SK-N-SH (cell line): ENCODE results near the gene LRP1. TPM values are rescaled to one million over a fixed set of nuclear protein-coding genes. Genes with fewer than 3 reads are reported as not detected.

Experiments used
- CTCF ChIA-PET: fragments of 300-600, 350-600 bp; formaldehyde crosslinking; extraction: SDS; loops from one replicate; lab custom pipeline; 2021; lab: Yijun Ruan, JAX
- POLR2A ChIA-PET: fragments of 350-600 bp; sonication (Branson Sonifier 250); formaldehyde crosslinking; extraction: SDS; loops from one replicate; lab custom pipeline; 2020; ENCODE audit warnings: antibody characterized with exemption, inconsistent platforms; lab: Yijun Ruan, JAX
- DNase-seq: peaks from one replicate; pipeline ENCODE4 v3.0.0; 2012
- H2AFZ ChIP-seq: fragments of 200-600 bp; sonication (generic); 2 replicates; pipeline ENCODE4 v1.8.1; 2016; ENCODE audit warnings: antibody characterized with exemption, mild to moderate bottlenecking, low read depth
- H3F3A ChIP-seq: fragments of 200-600 bp; sonication (generic); replicated peaks from 2 replicates; pipeline ENCODE3; 2016; ENCODE audit warnings: antibody characterized with exemption, mild to moderate bottlenecking; ENCODE audit not compliant: insufficient read depth
- H3K27ac ChIP-seq, 2 experiments: fragments of 200-500 bp in 1 of 2; fragments of 200-600 bp in 1 of 2; sonication (Bioruptor generic) in 1 of 2; sonication (generic), shearing (Covaris generic) in 1 of 2; 2 replicates each; pipeline versions ENCODE4 v1.5.1 to v1.6.1; 2014 to 2016; ENCODE audit warnings: low read depth in 2 of 2, inconsistent platforms in 1 of 2, low read length in 1 of 2, mild to moderate bottlenecking in 1 of 2, mixed read lengths in 1 of 2
- H3K27me3 ChIP-seq: fragments of 200-600 bp; sonication (generic), shearing (Covaris generic); 2 replicates; pipeline ENCODE4 v1.6.1; 2016; ENCODE audit warnings: mixed run types; ENCODE audit not compliant: insufficient read depth
- H3K36me3 ChIP-seq, 2 experiments: fragments of 200-500 bp in 1 of 2; fragments of 200-600 bp in 1 of 2; sonication (Bioruptor generic) in 1 of 2; sonication (generic) in 1 of 2; replicated peaks in 1 of 2; 2 replicates each; pipeline versions ENCODE3 to v1.5.1; 2014 to 2016; ENCODE audit warnings: low read length in 1 of 2, mild to moderate bottlenecking in 1 of 2; ENCODE audit not compliant: insufficient read depth in 2 of 2, control insufficient read depth in 1 of 2
- H3K4me1 ChIP-seq, 2 experiments: fragments of 200-500 bp in 1 of 2; fragments of 200-600 bp in 1 of 2; sonication (Bioruptor generic) in 1 of 2; sonication (generic), shearing (Covaris generic) in 1 of 2; 2 replicates each; pipeline versions ENCODE4 v1.5.1 to v1.6.1; 2014 to 2016; ENCODE audit warnings: low read depth in 1 of 2, low read length in 1 of 2, mixed run types in 1 of 2; ENCODE audit not compliant: insufficient read depth in 2 of 2, control insufficient read depth in 1 of 2
- H3K4me2 ChIP-seq: fragments of 200-600 bp; sonication (generic), shearing (Covaris generic); 2 replicates; pipeline ENCODE4 v1.6.1; 2017; ENCODE audit warnings: mixed run types
- H3K4me3 ChIP-seq, 2 experiments: fragments of 200-500 bp in 1 of 2; fragments of 200-600 bp in 1 of 2; sonication (Bioruptor generic) in 1 of 2; sonication (generic), shearing (Covaris generic) in 1 of 2; 2 replicates each; pipeline versions ENCODE4 v1.5.1 to v1.8.1; 2014 to 2016; ENCODE audit warnings: low read depth in 2 of 2, inconsistent platforms in 1 of 2, low read length in 1 of 2, mild to moderate bottlenecking in 1 of 2, mixed read lengths in 1 of 2, moderate library complexity in 1 of 2
- H3K79me2 ChIP-seq: fragments of 200-600 bp; sonication (generic); 2 replicates; pipeline ENCODE4 v1.8.1; 2017; ENCODE audit warnings: mild to moderate bottlenecking; ENCODE audit not compliant: insufficient read depth
- H3K9ac ChIP-seq: fragments of 200-600 bp; sonication (generic); 2 replicates; pipeline ENCODE4 v1.6.1; 2017; ENCODE audit warnings: mixed run types
- H3K9me2 ChIP-seq: fragments of 200-600 bp; sonication (generic); 2 replicates; pipeline ENCODE4 v1.6.1; 2017; ENCODE audit warnings: mixed run types
- H3K9me3 ChIP-seq: fragments of 200-600 bp; sonication (generic); 2 replicates; pipeline ENCODE4 v1.6.1; 2017; ENCODE audit warnings: mixed run types, mild to moderate bottlenecking, moderate library complexity
- H4K20me1 ChIP-seq: fragments of 200-600 bp; sonication (generic); 2 replicates; pipeline ENCODE4 v1.6.1; 2017; ENCODE audit warnings: mild to moderate bottlenecking, mixed run types; ENCODE audit not compliant: insufficient read depth
- CHD2 ChIP-seq: fragments of 150-350 bp; IDR thresholded peaks from 2 replicates; pipeline ENCODE4 v1.6.1; 2018; ENCODE audit warnings: low read length; ENCODE audit not compliant: partially characterized antibody
- CTCF ChIP-seq: fragments of 200-600 bp; sonication (generic); IDR thresholded peaks from 2 replicates; pipeline ENCODE4 v1.6.1; 2017; ENCODE audit warnings: antibody characterized with exemption, mild to moderate bottlenecking, moderate library complexity
- GATA2 ChIP-seq: sonication (generic); formaldehyde crosslinking; IDR thresholded peaks from 2 replicates; pipeline ENCODE4 v1.5.0; 2020; ENCODE audit warnings: mild to moderate bottlenecking, missing genetic modification reagents
- MXI1 ChIP-seq: IDR thresholded peaks from 2 replicates; pipeline ENCODE4 v1.6.1; 2012; ENCODE audit warnings: mild to moderate bottlenecking, low read depth, low read length, improper control_type of control experiment
- NFIC ChIP-seq: IDR thresholded peaks from 2 replicates; pipeline ENCODE4 v1.4.0; 2012; ENCODE audit warnings: borderline replicate concordance
- POLR2AphosphoS5 ChIP-seq: IDR thresholded peaks from 2 replicates; pipeline ENCODE4 v1.6.1; 2012; ENCODE audit warnings: low read depth, low read length
- RAD21 ChIP-seq: IDR thresholded peaks from 2 replicates; pipeline ENCODE4 v1.6.1; 2012; ENCODE audit warnings: mild to moderate bottlenecking, low read length
- RCOR1 ChIP-seq: fragments of 150-350 bp; IDR thresholded peaks from 2 replicates; pipeline ENCODE4 v1.6.1; 2017; ENCODE audit warnings: antibody characterized with exemption, low read length
- REST ChIP-seq: IDR thresholded peaks from 2 replicates; pipeline ENCODE4 v1.6.1; 2012; ENCODE audit warnings: mild to moderate bottlenecking, low read depth, low read length, moderate library complexity
- SMC3 ChIP-seq: IDR thresholded peaks from 2 replicates; pipeline ENCODE4 v1.6.1; 2012; ENCODE audit warnings: low read depth, low read length, improper control_type of control experiment
- TCF12 ChIP-seq: IDR thresholded peaks from 2 replicates; pipeline ENCODE4 v1.4.0; 2012
- YY1 ChIP-seq: IDR thresholded peaks from 2 replicates; pipeline ENCODE4 v1.4.0; 2012; ENCODE audit warnings: low read depth, mild to moderate bottlenecking
- ZBTB33 ChIP-seq: IDR thresholded peaks from 2 replicates; pipeline ENCODE4 v1.4.0; 2012; ENCODE audit warnings: low read depth, borderline replicate concordance
- WGBS: methylation state at CpG from one replicate; pipeline ENCODE4 v1.1.6; 2017; ENCODE audit warnings: low lambda C conversion rate; 5-methylcytosine and 5-hydroxymethylcytosine counted together
- polyA plus RNA-seq, 3 experiments: library from polyadenylated mRNA; depleted of rRNA; stranded (reverse); fragments of >200 nt; gene quantifications; 2 replicates each; pipeline ENCODE4 v1.2.3, GENCODE V29; 2012

LRP1 gene
- polyA plus RNA-seq, 1 of the 3 experiments (the other 2 are of a cell fraction): 55.0 TPM

GRCh38 chr12:57258977-57259970 lies 131.0 kb downstream of the LRP1 start:
- CTCF ChIA-PET: interaction anchor here (1.0 to 9.9 kb wide), 10 partner anchors 9 to 204 kb away, joined by 3 to 141 read pairs (median 10); partner anchors contain the start of genes INHBE and STAC3
- 77% methylated on average over 6 of the region's 6 CpGs for WGBS
- no peaks in the 10 kb centered on the region for H3F3A ChIP-seq
- no peak overlapping the region for H2AFZ ChIP-seq
- no peak overlapping the region for H3K4me3 ChIP-seq
- H3K9me2 ChIP-seq: no peaks in the 10 kb centered on the region
- H4K20me1 ChIP-seq: no peaks in the 10 kb centered on the region
- DNase-seq: no peak
- H3K9me3 ChIP-seq: no peaks in the 10 kb centered on the region
- H3K9ac ChIP-seq: no peak overlapping the region
- TF ChIP-seq REST (no peak), RCOR1 (peak; percentile 79), MXI1 (peak; percentile 46; the same call in 1 of the 2 replicates)
- H3K27ac ChIP-seq: no peak overlapping the region
- H3K79me2 ChIP-seq: no peaks in the 10 kb centered on the region
- peaks cover 38 to 47% of the 10 kb centered on the region in 2 experiments for H3K36me3 ChIP-seq
- H3K4me1 ChIP-seq: peaks cover 0 to 11% of the 10 kb centered on the region in 2 experiments; a peak in 1 of 4 replicates
- no peaks in the 10 kb centered on the region for H3K27me3 ChIP-seq
- POLR2A ChIA-PET: no interaction called here
- no peak overlapping the region for H3K4me2 ChIP-seq

- Histone ChIP-seq H4K20me1 (no peaks in the 10 kb centered on the region), H3K9me3 (no peaks in the 10 kb centered on the region), H2AFZ (no peak overlapping the region), H3K79me2 (no peaks in the 10 kb centered on the region), H3K27ac (no peak overlapping the region), H3K9ac (no peak overlapping the region), H3K4me1 (peaks cover 0 to 11% of the 10 kb centered on the region in 2 experiments; a peak in 1 of 4 replicates), H3K36me3 (peaks cover 36 to 47% of the 10 kb centered on the region in 2 experiments), H3K27me3 (no peaks in the 10 kb centered on the region), H3K4me3 (no peak overlapping the region), H3K4me2 (no peak overlapping the region), H3K9me2 (no peaks in the 10 kb centered on the region), H3F3A (peaks cover 6% of the 10 kb centered on the region)
- ChIA-PET POLR2A (no interaction called here), CTCF (interaction anchor here (0.6 to 9.9 kb wide), 12 partner anchors 10 to 202 kb away, joined by 3 to 141 read pairs (median 10); partner anchors contain the start of genes GLI1, INHBE and STAC3)
- DNase-seq: no peak
- TF ChIP-seq YY1: no peak
- TF ChIP-seq CTCF: no peak
- no peak for TF ChIP-seq ZBTB33
- no peak for TF ChIP-seq GATA2 (CRISPR knock-in tag)
- TF ChIP-seq CHD2: no peak
- TF ChIP-seq POLR2AphosphoS5: no peak
- TF ChIP-seq SMC3: no peak
- TF ChIP-seq TCF12: no peak
- no peak for TF ChIP-seq NFIC
- no peak for TF ChIP-seq RAD21
- WGBS: 94% methylated on average over 4 of the region's 4 CpGs
Measured at GRCh38 chr12:57260366-57260765, 132.1 kb downstream of the LRP1 start.
